Tibial nerve (tissue), 4 donors: ENCODE measurements around the gene SLC38A10.

Source experiments
- EP300 ChIP-seq, 2 donors: sonication (generic); formaldehyde crosslinking; IDR thresholded peaks; one replicate each; pipeline ENCODE4 v1.6.1; 2017; ENCODE audit warnings: antibody characterized with exemption in 2 of 2, mild to moderate bottlenecking in 1 of 2
- TF ChIP-seq, protein P1 (sequence below), 5 experiments: fragments of 200-600 bp in 3 of 5; fragments of 450-650 bp in 2 of 5; sonication (generic) in 3 of 5; IDR thresholded peaks; one replicate each; pipeline ENCODE4 v1.5.1; 2016 to 2019; ENCODE audit warnings: antibody characterized with exemption in 5 of 5, mild to moderate bottlenecking in 3 of 5, moderate library complexity in 2 of 5

DNA sequence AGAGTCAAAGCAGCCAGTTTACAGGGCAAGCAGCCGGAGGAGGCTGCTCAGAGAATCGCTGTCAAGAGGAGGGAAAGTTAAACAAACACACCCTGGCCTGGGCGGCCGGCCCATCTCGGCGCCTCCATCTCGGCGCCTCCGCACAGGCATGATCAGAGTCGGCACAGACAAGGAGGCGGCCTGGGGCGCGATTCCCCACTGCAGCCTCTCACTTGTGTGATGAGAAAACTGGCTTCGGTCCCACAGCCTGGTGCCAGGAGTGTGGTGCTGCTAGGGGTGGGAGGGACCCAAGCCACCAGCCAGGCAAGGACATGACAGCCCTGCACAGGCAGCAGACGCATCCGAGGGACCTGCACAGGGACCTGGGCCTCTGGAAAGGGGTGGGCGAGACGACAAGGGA lies 17.7 kb downstream of the SLC38A10 start:
- TF ChIP-seq, protein P1, sequence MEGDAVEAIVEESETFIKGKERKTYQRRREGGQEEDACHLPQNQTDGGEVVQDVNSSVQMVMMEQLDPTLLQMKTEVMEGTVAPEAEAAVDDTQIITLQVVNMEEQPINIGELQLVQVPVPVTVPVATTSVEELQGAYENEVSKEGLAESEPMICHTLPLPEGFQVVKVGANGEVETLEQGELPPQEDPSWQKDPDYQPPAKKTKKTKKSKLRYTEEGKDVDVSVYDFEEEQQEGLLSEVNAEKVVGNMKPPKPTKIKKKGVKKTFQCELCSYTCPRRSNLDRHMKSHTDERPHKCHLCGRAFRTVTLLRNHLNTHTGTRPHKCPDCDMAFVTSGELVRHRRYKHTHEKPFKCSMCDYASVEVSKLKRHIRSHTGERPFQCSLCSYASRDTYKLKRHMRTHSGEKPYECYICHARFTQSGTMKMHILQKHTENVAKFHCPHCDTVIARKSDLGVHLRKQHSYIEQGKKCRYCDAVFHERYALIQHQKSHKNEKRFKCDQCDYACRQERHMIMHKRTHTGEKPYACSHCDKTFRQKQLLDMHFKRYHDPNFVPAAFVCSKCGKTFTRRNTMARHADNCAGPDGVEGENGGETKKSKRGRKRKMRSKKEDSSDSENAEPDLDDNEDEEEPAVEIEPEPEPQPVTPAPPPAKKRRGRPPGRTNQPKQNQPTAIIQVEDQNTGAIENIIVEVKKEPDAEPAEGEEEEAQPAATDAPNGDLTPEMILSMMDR (IDR thresholded peaks at IDR 0.05) = no peak
- no peak for TF ChIP-seq EP300 (IDR thresholded peaks at IDR 0.05)
